Subcutaneous abdominal adipose tissue (tissue), 5 donors: ENCODE results near the gene GPR132.
"Not testable (repeated sequence)": the region's sequence is repeated elsewhere in the genome, so short reads cannot be mapped to it uniquely, and the experiment has no call there.

Source experiments
- H3K27ac ChIP-seq: one replicate; pipeline ENCODE4 v1.7.0; 2013; ENCODE audit warnings: low read depth, mild to moderate bottlenecking, inconsistent platforms, low read length, moderate library complexity
- H3K27me3 ChIP-seq, 5 donors: one replicate each; pipeline ENCODE4 v1.7.0; 2013; ENCODE audit warnings: low read length in 5 of 5, inconsistent platforms in 1 of 5; ENCODE audit not compliant: control insufficient read depth in 5 of 5, insufficient read depth in 4 of 5
- H3K36me3 ChIP-seq, 5 donors: one replicate each; pipeline ENCODE4 v1.7.0; 2013; ENCODE audit warnings: low read length in 5 of 5; ENCODE audit not compliant: control insufficient read depth in 5 of 5, insufficient read depth in 5 of 5
- H3K4me1 ChIP-seq, 5 donors: one replicate each; pipeline ENCODE4 v1.7.0; 2013; ENCODE audit warnings: low read length in 5 of 5, mild to moderate bottlenecking in 3 of 5, moderate library complexity in 1 of 5; ENCODE audit not compliant: control insufficient read depth in 5 of 5, insufficient read depth in 5 of 5
- H3K4me3 ChIP-seq, 5 donors: one replicate each; pipeline ENCODE4 v1.7.0; 2013; ENCODE audit warnings: low read length in 5 of 5, low read depth in 1 of 5
- H3K9ac ChIP-seq, 5 donors: one replicate each; pipeline ENCODE4 v1.7.0; 2013; ENCODE audit warnings: low read length in 5 of 5, mild to moderate bottlenecking in 4 of 5, moderate library complexity in 3 of 5
- H3K9me3 ChIP-seq, 5 donors: one replicate each; pipeline ENCODE4 v1.7.0; 2013; ENCODE audit warnings: low read length in 5 of 5; ENCODE audit not compliant: control insufficient read depth in 5 of 5
- donor health status: healthy.
- donor health status: healthy.
- donor health status: healthy.
- donor health status: healthy.
- donor health status: healthy.

Gene GPR132

GRCh38 chr14:105085766-105086165, 20.5 kb upstream of the GPR132 start:
- Histone ChIP-seq H3K36me3 (no peaks in the 10 kb centered on the region), H3K4me3 (no peak overlapping the region), H3K9me3 (no peaks in the 10 kb centered on the region), H3K27me3 (peaks cover 0 to 9% (median 0%) of the 10 kb centered on the region in 5 donors), H3K4me1 (peaks cover 6 to 48% (median 43%) of the 10 kb centered on the region in 5 donors), H3K9ac (no peak overlapping the region), H3K27ac (no peak overlapping the region)

GRCh38 chr14:105084741-105085571, 19.7 kb upstream of the GPR132 start:
- Histone ChIP-seq H3K4me1 (peaks cover 5 to 42% (median 36%) of the 10 kb centered on the region in 5 donors), H3K4me3 (no peak overlapping the region), H3K27me3 (peaks cover 0 to 9% (median 0%) of the 10 kb centered on the region in 5 donors)

GRCh38 chr14:105083926-105084685, 18.9 kb upstream of the GPR132 start:
- Histone ChIP-seq H3K9me3 (peaks cover 0 to 4% (median 0%) of the 10 kb centered on the region in 5 donors), H3K27ac (no peak overlapping the region), H3K9ac (no peak overlapping the region), H3K4me3 (no peak overlapping the region), H3K36me3 (no peaks in the 10 kb centered on the region), H3K27me3 (peaks cover 0 to 8% (median 0%) of the 10 kb centered on the region in 5 donors), H3K4me1 (peaks cover 6 to 41% (median 36%) of the 10 kb centered on the region in 5 donors)

More at GRCh38 chr14:105084741-105085571, 19.7 kb upstream of the GPR132 start:
- Histone ChIP-seq H3K27ac (no peak overlapping the region), H3K36me3 (no peaks in the 10 kb centered on the region), H3K9ac (no peak overlapping the region), H3K9me3 (peaks cover 0 to 3% (median 0%) of the 10 kb centered on the region in 5 donors)

- Histone ChIP-seq H3K9ac (no peak overlapping the region), H3K9me3 (peaks cover 0 to 4% (median 0%) of the 10 kb centered on the region in 5 donors), H3K4me1 (peaks cover 2 to 27% (median 22%) of the 10 kb centered on the region in 5 donors), H3K27me3 (peaks cover 0 to 2% (median 0%) of the 10 kb centered on the region in 5 donors), H3K27ac (no peak overlapping the region), H3K4me3 (no peak overlapping the region), H3K36me3 (no peaks in the 10 kb centered on the region)
Observed at GRCh38 chr14:105082703-105083102, 17.5 kb upstream of the GPR132 start.

GRCh38 chr14:105081473-105081872, 16.2 kb upstream of the GPR132 start:
- not testable (repeated sequence) for H3K9me3 ChIP-seq, H3K4me3 ChIP-seq, H3K9ac ChIP-seq, H3K27me3 ChIP-seq, H3K27ac ChIP-seq, H3K36me3 ChIP-seq
- H3K4me1 ChIP-seq: peaks cover 2 to 26% (median 25%) of the 10 kb centered on the region in 5 donors

GRCh38 chr14:105080161-105080560, 14.9 kb upstream of the GPR132 start:
- H3K4me3 ChIP-seq: no peak overlapping the region
- no peak overlapping the region for H3K9ac ChIP-seq
- H3K27me3 ChIP-seq: peaks cover 0 to 20% (median 12%) of the 10 kb centered on the region in 5 donors
- peaks cover 0 to 4% (median 0%) of the 10 kb centered on the region in 5 donors for H3K9me3 ChIP-seq
- no peak overlapping the region for H3K27ac ChIP-seq
- H3K4me1 ChIP-seq: peaks cover 2 to 29% (median 27%) of the 10 kb centered on the region in 5 donors
- no peaks in the 10 kb centered on the region for H3K36me3 ChIP-seq

GRCh38 chr14:105078294-105078693, 13.1 kb upstream of the GPR132 start:
- no peaks in the 10 kb centered on the region for H3K36me3 ChIP-seq
- no peak overlapping the region for H3K27ac ChIP-seq
- peaks cover 2 to 38% (median 24%) of the 10 kb centered on the region in 5 donors for H3K4me1 ChIP-seq
- H3K4me3 ChIP-seq: no peak overlapping the region
- peaks cover 0 to 4% (median 0%) of the 10 kb centered on the region in 5 donors for H3K9me3 ChIP-seq
- no peak overlapping the region for H3K9ac ChIP-seq
- H3K27me3 ChIP-seq: peaks cover 0 to 28% (median 27%) of the 10 kb centered on the region in 5 donors

- Histone ChIP-seq H3K4me1 (peaks cover 2 to 42% (median 24%) of the 10 kb centered on the region in 5 donors), H3K27me3 (peaks cover 0 to 33% (median 30%) of the 10 kb centered on the region in 5 donors)
Observed at GRCh38 chr14:105077649-105077995, 12.4 kb upstream of the GPR132 start.

GRCh38 chr14:105076805-105077648, 11.8 kb upstream of the GPR132 start:
- Histone ChIP-seq H3K27me3 (peaks cover 0 to 37% (median 33%) of the 10 kb centered on the region in 5 donors), H3K27ac (no peak overlapping the region), H3K4me1 (peaks cover 2 to 42% (median 24%) of the 10 kb centered on the region in 5 donors), H3K9ac (no peak overlapping the region), H3K4me3 (peak overlapping the region in 1 of 5 donors; percentile 13), H3K36me3 (no peaks in the 10 kb centered on the region), H3K9me3 (peaks cover 0 to 4% (median 0%) of the 10 kb centered on the region in 5 donors)

More at GRCh38 chr14:105077649-105077995, 12.4 kb upstream of the GPR132 start:
- H3K9me3 ChIP-seq: peaks cover 0 to 4% (median 0%) of the 10 kb centered on the region in 5 donors
- no peak overlapping the region for H3K27ac ChIP-seq
- H3K9ac ChIP-seq: no peak overlapping the region
- no peak overlapping the region for H3K4me3 ChIP-seq
- H3K36me3 ChIP-seq: no peaks in the 10 kb centered on the region
